ENCODE data around the gene QTRT2. TPM values are rescaled to one million over a fixed set of nuclear protein-coding genes. Genes with fewer than 3 reads are reported as not detected.

Gene QTRT2
- total RNA-seq: 56.1 TPM

DNA sequence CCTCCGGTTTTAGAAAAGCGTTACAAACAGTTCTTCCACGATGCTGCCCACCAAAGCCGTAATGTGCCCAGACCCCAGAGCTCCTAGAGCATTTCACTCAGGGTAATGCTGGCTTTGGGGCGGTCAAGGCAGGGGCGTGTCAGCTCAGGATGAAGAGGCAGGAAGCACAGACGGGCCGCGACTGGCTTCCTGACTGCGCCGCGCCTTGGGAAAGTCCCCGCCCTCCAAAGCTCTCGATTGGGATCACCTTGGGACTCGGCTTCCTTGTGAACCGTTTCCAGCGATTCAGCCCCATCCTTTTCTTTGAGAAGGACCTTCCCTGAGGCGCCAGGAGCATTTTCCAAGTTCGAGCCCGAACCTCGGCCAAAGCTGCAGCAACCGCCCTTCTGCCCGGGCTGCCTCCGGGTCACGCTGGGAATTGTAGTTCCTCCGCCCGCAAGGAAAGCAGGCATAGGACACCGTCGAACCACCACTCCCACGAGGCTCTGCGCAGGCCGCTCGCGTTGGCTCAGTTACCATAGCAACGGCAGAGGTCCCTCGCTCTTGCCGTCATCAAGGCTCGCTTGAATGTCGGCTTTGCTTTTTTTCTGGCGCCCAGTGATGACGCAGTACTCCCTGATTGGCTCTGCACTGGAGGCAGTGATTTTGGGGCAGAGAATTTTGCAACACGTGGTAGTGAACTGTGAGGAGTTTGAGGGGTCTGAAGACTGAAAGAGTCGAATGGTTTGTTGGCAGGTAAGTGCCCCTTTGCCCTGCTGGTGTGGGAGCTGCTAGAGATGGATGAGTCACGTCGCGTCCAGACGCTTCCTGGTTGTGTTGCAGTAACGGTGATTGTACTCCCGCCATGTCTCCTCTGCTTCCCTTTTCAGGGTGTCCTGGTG, at the start of gene QTRT2, which contains the start of gene CCDC191:
Gene QTRT2, plus strand, starts transcription at position 608 of the 881 bp plus-strand sequence. CDS start 8,521 bp downstream, outside the sequence.
Gene CCDC191, minus strand, starts transcription at position 397 of the 881 bp plus-strand sequence. Its CDS starts 60 bp downstream, at position 337.

Other genes with a start within 250 kb of the QTRT2 start
- gene GRAMD1C, start 217.9 kb upstream of the QTRT2 start, total RNA-seq: 37.1 TPM
- 6.2 TPM for gene ZDHHC23, start 108.7 kb upstream of the QTRT2 start, total RNA-seq
- gene CCDC191, start 211 bp upstream of the QTRT2 start, total RNA-seq: 11.7 TPM
- gene DRD3, start 122.3 kb downstream of the QTRT2 start, total RNA-seq: not detected
- not detected for gene ZNF80, start 180.8 kb downstream of the QTRT2 start, total RNA-seq
- not detected for gene TIGIT, start 237.3 kb downstream of the QTRT2 start, total RNA-seq

Data from camera-type eye (tissue), 1 donor.